ENCODE data around the gene HDAC4. TPM values are rescaled to one million over a fixed set of nuclear protein-coding genes. Genes with fewer than 3 reads are reported as not detected.
"Not testable (repeated sequence)": the region's sequence is repeated elsewhere in the genome, so short reads cannot be mapped to it uniquely, and the experiment has no call there.

Gene HDAC4
- total and polyA plus RNA-seq, 9 donors, result 10.1 to 17.6 (median 13.3) TPM

DNA sequence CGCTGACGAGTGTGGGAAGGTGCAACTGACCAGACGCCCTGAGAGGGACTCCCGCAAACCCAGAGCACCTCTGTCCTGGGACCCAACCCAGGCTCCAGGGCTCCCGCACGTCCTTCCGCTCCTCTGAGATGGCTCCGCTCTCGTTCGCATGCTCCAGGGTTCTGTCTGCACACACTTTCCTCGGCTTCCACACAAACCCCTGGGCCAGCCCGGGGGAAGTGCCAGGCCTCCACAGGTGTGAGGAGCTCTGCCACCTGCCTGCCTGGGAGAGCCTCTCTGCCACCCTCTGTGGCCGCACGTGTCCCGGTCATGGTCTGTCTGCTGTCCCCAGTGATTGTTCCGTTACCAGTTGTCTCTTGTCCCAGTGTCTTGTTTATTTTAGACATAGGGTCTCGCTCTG, 222.9 kb downstream of the HDAC4 start:
- 95% methylated on average over 16 of the region's 17 CpGs for WGBS (ENCODE audit: insufficient coverage)
- no peak overlapping the region for H3K27ac ChIP-seq (ENCODE audit: low read length)
- peaks cover 59% of the 10 kb centered on the region for H3K36me3 ChIP-seq (ENCODE audit: control insufficient read depth, insufficient read depth, low read length)
- no peaks in the 10 kb centered on the region for H3K27me3 ChIP-seq (ENCODE audit: control insufficient read depth, insufficient read depth, low read length)
- peaks cover 3% of the 10 kb centered on the region for H3K4me1 ChIP-seq (ENCODE audit: control insufficient read depth, insufficient read depth, low read length)
- H3K9me3 ChIP-seq (replicated peaks; ENCODE audit: control insufficient read depth, low read depth, low read length), result peaks cover 13% of the 10 kb centered on the region
- H3K4me3 ChIP-seq (ENCODE audit: low read length), result no peak overlapping the region
- DNase-seq, result no peak

DNA sequence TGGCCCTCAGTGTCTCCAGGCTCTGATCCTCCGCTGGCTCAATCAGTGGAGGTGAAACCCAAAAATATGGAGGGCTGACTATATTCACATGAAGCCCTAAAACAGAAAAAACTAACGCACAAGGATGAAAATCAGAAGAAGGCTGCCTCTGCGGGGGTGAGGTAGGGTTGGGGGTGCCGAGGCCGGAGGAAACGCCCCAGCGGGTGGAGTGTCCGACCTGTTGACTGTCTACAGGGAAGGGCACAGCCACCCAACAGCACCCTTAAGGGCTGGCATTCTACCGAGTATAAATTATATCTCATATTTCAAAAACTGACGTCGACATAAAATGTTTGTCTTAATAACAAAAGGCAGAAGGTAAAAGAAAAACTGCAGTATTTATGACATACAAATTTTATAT, 223.5 kb downstream of the HDAC4 start:
- H3K27me3 ChIP-seq (ENCODE audit: control insufficient read depth, insufficient read depth, low read length), result no peaks in the 10 kb centered on the region
- no peak overlapping the region for H3K4me3 ChIP-seq (ENCODE audit: low read length)
- peaks cover 3% of the 10 kb centered on the region for H3K4me1 ChIP-seq (ENCODE audit: control insufficient read depth, insufficient read depth, low read length)
- H3K36me3 ChIP-seq (ENCODE audit: control insufficient read depth, insufficient read depth, low read length), result peaks cover 56% of the 10 kb centered on the region
- DNase-seq, result no peak
- WGBS (ENCODE audit: insufficient coverage), result 98% methylated on average over 7 of the region's 11 CpGs
- peaks cover 17% of the 10 kb centered on the region for H3K9me3 ChIP-seq (replicated peaks; ENCODE audit: control insufficient read depth, low read depth, low read length)
- no peak overlapping the region for H3K27ac ChIP-seq (ENCODE audit: low read length)

DNA sequence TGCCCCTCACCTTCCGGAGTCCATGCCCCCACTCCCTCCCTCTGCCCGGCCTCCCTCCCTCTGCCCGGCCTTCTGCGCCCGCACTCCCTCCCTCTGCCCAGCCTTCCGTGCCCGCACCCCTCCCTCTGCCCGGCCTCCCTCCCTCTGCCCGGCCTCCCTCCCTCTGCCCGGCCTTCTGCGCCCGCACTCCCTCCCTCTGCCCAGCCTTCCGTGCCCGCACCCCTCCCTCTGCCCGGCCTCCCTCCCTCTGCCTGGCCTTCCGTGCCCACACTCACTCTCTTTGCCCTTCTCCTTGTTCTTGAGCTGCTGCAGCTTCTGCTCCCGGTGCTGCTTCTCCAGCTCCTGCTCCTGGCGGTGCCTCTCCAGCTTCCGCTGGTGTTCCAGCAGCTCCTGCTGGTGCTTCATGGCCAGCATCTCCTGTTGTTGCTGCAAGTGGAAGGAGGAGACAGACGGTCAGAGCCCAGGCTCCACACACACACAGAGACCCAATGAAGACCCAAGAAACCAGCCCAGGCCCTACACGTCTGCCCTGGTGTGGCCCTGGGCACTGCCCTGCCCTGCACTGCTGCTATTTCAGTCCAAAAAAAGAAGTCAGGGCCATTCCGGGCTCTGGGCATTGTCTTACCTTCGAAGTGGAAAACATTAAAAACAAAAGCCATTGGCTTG, 224.5 kb downstream of the HDAC4 start:
- H3K4me3 ChIP-seq (ENCODE audit: low read length); H3K27ac ChIP-seq (ENCODE audit: low read length); H3K27me3 ChIP-seq (ENCODE audit: control insufficient read depth, insufficient read depth, low read length); H3K4me1 ChIP-seq (ENCODE audit: control insufficient read depth, insufficient read depth, low read length); DNase-seq: not testable (repeated sequence)
- 89% methylated on average over 17 of the region's 23 CpGs for WGBS (ENCODE audit: insufficient coverage)
- Histone ChIP-seq H3K36me3 (ENCODE audit: control insufficient read depth, insufficient read depth, low read length) (peaks cover 52% of the 10 kb centered on the region), H3K9me3 (replicated peaks; ENCODE audit: control insufficient read depth, low read depth, low read length) (peaks cover 23% of the 10 kb centered on the region)

DNA sequence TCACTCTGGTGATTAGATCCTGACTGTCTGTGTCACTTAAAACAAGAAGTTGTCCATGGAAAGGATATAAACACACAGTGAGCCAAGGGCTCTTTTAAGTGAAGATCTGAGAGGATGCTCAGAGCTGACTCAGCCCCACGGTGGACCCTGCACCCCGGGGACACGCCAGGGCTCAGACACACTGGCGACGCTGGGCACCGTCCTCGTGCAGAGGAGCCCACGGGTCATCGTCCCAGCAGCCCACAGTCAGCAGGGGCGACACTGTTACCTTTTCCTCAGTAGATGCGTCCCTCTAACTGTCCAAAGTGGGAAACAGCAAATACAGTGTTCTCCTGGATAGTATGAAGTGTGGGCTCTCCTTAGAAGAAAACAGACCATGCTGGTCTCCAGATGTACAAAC, 225.6 kb downstream of the HDAC4 start:
- peaks cover 32% of the 10 kb centered on the region for H3K9me3 ChIP-seq (replicated peaks; ENCODE audit: control insufficient read depth, low read depth, low read length)
- H3K36me3 ChIP-seq (ENCODE audit: control insufficient read depth, insufficient read depth, low read length), result peaks cover 44% of the 10 kb centered on the region
- DNase-seq, result no peak
- 92% methylated on average over 11 of the region's 11 CpGs for WGBS (ENCODE audit: insufficient coverage)
- H3K4me3 ChIP-seq (ENCODE audit: low read length), result no peak overlapping the region
- H3K4me1 ChIP-seq (ENCODE audit: control insufficient read depth, insufficient read depth, low read length), result no peaks in the 10 kb centered on the region
- no peak overlapping the region for H3K27ac ChIP-seq (ENCODE audit: low read length)
- no peaks in the 10 kb centered on the region for H3K27me3 ChIP-seq (ENCODE audit: control insufficient read depth, insufficient read depth, low read length)

GRCh38 chr2:239173301-239173700, 227.5 kb downstream of the HDAC4 start:
- Histone ChIP-seq H3K9me3 (replicated peaks; ENCODE audit: control insufficient read depth, low read depth, low read length) (peaks cover 32% of the 10 kb centered on the region), H3K36me3 (ENCODE audit: control insufficient read depth, insufficient read depth, low read length) (peaks cover 39% of the 10 kb centered on the region), H3K4me3 (ENCODE audit: low read length) (no peak overlapping the region), H3K27ac (ENCODE audit: low read length) (no peak overlapping the region), H3K4me1 (ENCODE audit: control insufficient read depth, insufficient read depth, low read length) (no peaks in the 10 kb centered on the region), H3K27me3 (ENCODE audit: control insufficient read depth, insufficient read depth, low read length) (no peaks in the 10 kb centered on the region)
- no peak for DNase-seq
- no CpG with 5 or more reads among the region's 1 CpG for WGBS (ENCODE audit: insufficient coverage)

GRCh38 chr2:239171643-239172042, 229.2 kb downstream of the HDAC4 start:
- no peak for DNase-seq
- no peak overlapping the region for H3K4me3 ChIP-seq (ENCODE audit: low read length)
- peaks cover 13% of the 10 kb centered on the region for H3K4me1 ChIP-seq (ENCODE audit: control insufficient read depth, insufficient read depth, low read length)
- peaks cover 33% of the 10 kb centered on the region for H3K36me3 ChIP-seq (ENCODE audit: control insufficient read depth, insufficient read depth, low read length)
- H3K9me3 ChIP-seq (replicated peaks; ENCODE audit: control insufficient read depth, low read depth, low read length), result peaks cover 29% of the 10 kb centered on the region
- H3K27ac ChIP-seq (ENCODE audit: low read length), result no peak overlapping the region
- H3K27me3 ChIP-seq (ENCODE audit: control insufficient read depth, insufficient read depth, low read length), result no peaks in the 10 kb centered on the region

- WGBS (ENCODE audit: insufficient coverage), result 93% methylated on average over 27 of the region's 27 CpGs
- no peaks in the 10 kb centered on the region for H3K27me3 ChIP-seq (ENCODE audit: control insufficient read depth, insufficient read depth, low read length)
- peaks cover 24% of the 10 kb centered on the region for H3K9me3 ChIP-seq (replicated peaks; ENCODE audit: control insufficient read depth, low read depth, low read length)
- peaks cover 20% of the 10 kb centered on the region for H3K4me1 ChIP-seq (ENCODE audit: control insufficient read depth, insufficient read depth, low read length)
- peaks cover 24% of the 10 kb centered on the region for H3K36me3 ChIP-seq (ENCODE audit: control insufficient read depth, insufficient read depth, low read length)
- H3K27ac ChIP-seq (ENCODE audit: low read length), result no peak overlapping the region
- DNase-seq, result no peak
- no peak overlapping the region for H3K4me3 ChIP-seq (ENCODE audit: low read length)
Measured at GRCh38 chr2:239169311-239170048, 231.3 kb downstream of the HDAC4 start.

DNA sequence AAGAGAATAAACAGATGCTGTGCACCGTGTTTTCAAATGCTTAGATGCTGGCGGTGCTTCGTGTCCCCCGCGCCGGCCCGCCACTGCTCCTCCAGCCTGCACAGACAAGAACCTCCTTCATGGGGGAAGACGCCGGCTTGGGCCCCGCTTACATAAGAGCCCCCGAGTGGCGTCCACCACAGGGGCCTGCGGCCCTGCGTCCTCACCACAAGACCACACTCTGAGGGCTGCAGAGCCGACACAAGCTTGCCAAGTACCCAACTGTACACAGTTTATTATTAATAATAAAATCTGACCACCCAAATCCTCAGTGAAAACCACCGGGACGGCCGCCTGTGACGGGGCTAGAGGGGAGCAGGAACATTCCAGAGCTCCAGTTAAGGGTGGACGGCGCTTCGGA, 232.2 kb downstream of the HDAC4 start:
- Histone ChIP-seq H3K4me1 (ENCODE audit: control insufficient read depth, insufficient read depth, low read length) (peaks cover 20% of the 10 kb centered on the region), H3K36me3 (ENCODE audit: control insufficient read depth, insufficient read depth, low read length) (peaks cover 31% of the 10 kb centered on the region), H3K27me3 (ENCODE audit: control insufficient read depth, insufficient read depth, low read length) (no peaks in the 10 kb centered on the region), H3K4me3 (ENCODE audit: low read length) (no peak overlapping the region), H3K27ac (ENCODE audit: low read length) (no peak overlapping the region), H3K9me3 (replicated peaks; ENCODE audit: control insufficient read depth, low read depth, low read length) (peaks cover 18% of the 10 kb centered on the region)
- no peak for DNase-seq
- 93% methylated on average over 19 of the region's 22 CpGs for whole genome bisulfite sequencing (ENCODE audit: insufficient coverage)

- Histone ChIP-seq H3K27ac (ENCODE audit: low read length) (peak overlapping the region; percentile 75), H3K4me3 (ENCODE audit: low read length) (no peak overlapping the region), H3K36me3 (ENCODE audit: control insufficient read depth, insufficient read depth, low read length) (peaks cover 38% of the 10 kb centered on the region), H3K4me1 (ENCODE audit: control insufficient read depth, insufficient read depth, low read length) (peaks cover 20% of the 10 kb centered on the region), H3K27me3 (ENCODE audit: control insufficient read depth, insufficient read depth, low read length) (no peaks in the 10 kb centered on the region), H3K9me3 (replicated peaks; ENCODE audit: control insufficient read depth, low read depth, low read length) (peaks cover 18% of the 10 kb centered on the region)
- 86% methylated on average over 17 of the region's 26 CpGs for WGBS (ENCODE audit: insufficient coverage)
- peak; percentile 60 for DNase-seq
Measured at GRCh38 chr2:239167766-239168444, 232.9 kb downstream of the HDAC4 start.

GRCh38 chr2:239167011-239167673, 233.7 kb downstream of the HDAC4 start:
- Histone ChIP-seq H3K27ac (ENCODE audit: low read length) (peak overlapping the region; percentile 13), H3K27me3 (ENCODE audit: control insufficient read depth, insufficient read depth, low read length) (no peaks in the 10 kb centered on the region), H3K9me3 (replicated peaks; ENCODE audit: control insufficient read depth, low read depth, low read length) (peaks cover 15% of the 10 kb centered on the region), H3K36me3 (ENCODE audit: control insufficient read depth, insufficient read depth, low read length) (peaks cover 45% of the 10 kb centered on the region), H3K4me3 (ENCODE audit: low read length) (no peak overlapping the region), H3K4me1 (ENCODE audit: control insufficient read depth, insufficient read depth, low read length) (peaks cover 20% of the 10 kb centered on the region)
- no peak for DNase-seq
- 92% methylated on average over 10 of the region's 15 CpGs for WGBS (ENCODE audit: insufficient coverage)

Measured in muscle of leg (tissue), 11 donors.